Measurements from ENCODE around the gene DNASE1L1.
"Not testable (repeated sequence)": the region's sequence is repeated elsewhere in the genome, so short reads cannot be mapped to it uniquely, and the experiment has no call there.

Gene DNASE1L1

DNA sequence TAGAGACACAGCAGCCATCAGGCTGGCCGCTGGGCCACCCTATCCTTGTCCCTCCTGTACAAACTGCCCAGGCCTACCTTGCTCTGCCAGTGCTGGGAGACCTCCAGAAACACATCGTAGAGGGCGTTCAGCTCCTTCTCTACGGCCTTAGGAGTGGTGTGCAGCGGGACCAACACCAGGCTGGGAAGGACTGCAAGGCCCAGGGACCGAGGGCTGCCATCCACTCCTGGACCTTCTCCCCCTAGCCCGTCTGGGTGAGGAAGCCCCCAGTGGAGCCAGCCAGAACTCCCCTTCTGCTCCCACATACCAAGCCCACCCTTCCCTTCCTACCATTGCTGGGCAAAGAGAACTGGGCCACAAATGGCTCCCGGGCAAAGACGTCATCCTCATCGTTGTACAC, 5.9 kb downstream of the DNASE1L1 start:
- DNase-seq, result no peak

DNA sequence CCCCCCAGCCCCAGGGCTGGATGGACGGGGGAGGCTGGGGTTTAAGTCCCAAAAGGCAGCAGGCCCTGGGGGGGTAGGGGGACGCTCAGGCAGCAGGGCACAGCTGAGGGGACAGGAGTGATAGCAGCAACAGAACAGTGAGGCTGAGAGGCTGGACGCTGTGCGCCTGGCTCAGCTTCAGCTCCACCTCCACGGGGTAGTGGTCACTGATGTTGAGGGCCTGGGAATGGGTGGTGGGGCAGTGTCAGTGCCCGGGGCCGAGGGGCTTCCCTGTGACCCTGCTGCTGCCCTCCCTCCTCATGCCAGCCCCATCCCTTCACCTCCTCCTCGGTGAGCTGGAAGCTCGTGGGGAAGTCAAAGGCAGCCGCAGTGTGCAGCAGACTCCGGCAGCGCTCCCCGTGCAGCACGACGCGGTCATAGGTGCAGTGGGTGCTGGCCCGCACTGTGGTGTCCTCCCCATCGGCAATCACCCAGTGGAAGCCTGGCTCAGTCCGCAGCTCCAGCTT, 6.4 kb downstream of the DNASE1L1 start:
- DNase-seq, result no peak

- DNase-seq, result no peak
Observed at GRCh38 chrX:154401918-154402621, 7.0 kb downstream of the DNASE1L1 start.

- peak; percentile 9 for DNase-seq
Observed at GRCh38 chrX:154401045-154401799, 7.8 kb downstream of the DNASE1L1 start.

DNA sequence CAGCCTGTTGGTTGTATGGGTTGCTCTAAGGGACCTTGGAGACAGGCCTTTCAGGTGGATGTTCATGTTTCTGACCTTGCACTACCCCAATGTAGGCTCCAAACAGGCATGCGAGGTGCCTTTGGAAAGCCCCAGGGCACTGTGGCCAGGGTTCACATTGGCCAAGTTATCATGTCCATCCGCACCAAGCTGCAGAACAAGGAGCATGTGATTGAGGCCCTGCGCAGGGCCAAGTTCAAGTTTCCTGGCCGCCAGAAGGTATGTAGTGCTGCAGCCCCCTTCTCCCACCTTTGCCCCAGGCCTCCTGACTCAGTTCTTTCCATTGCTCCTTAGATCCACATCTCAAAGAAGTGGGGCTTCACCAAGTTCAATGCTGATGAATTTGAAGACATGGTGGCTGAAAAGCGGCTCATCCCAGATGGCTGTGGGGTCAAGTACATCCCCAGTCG, 8.7 kb downstream of the DNASE1L1 start:
- DNase-seq, result not testable (repeated sequence)

GRCh38 chrX:154399527-154400368, 9.3 kb downstream of the DNASE1L1 start:
- DNase-seq, result no peak

GRCh38 chrX:154398668-154399526, 10.2 kb downstream of the DNASE1L1 start:
- peak; percentile 62 for DNase-seq

DNA sequence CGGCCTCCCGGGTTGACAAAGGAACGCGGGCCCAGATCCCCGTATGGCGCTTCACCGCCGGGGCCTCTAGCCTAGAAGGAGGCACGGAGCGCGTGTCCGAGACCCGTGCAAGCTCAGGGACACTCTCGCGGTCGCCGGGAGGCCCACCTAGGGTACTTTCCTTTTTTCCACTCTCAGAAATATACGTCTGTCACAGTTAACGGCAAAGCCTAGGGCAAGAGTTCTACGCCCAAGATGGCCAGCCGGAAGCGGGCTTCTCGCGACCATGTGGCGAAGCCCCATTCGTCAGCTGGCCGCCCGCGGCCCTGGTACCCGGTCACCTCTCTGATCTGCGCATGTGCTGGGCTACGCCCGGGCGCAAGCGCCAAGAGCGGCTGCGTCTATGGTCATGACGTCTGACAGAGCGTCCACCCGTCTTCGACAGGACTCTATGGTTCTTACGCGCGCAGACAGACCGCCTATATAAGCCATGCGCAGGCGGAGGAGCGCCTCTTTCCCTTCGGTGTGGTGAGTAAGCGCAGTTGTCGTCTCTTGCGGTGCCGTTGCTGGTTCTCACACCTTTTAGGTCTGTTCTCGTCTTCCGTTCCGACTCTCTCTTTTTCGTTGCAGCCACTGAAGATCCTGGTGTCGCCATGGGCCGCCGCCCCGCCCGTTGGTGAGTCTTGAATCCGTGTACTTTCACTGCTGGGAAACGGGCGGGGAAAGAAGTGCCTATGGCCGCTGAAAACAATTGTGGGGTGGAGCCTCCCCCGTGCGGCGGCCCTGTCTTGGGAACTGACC, 11.0 kb downstream of the DNASE1L1 start, which contains the start of gene RPL10:
RPL10 (plus strand) TSS at position 490 of the 780 bp plus-strand sequence; CDS start at position 633, 143 bp downstream.
- DNase-seq, result peak; percentile 92

- peak; percentile 69 for DNase-seq
Observed at GRCh38 chrX:154396973-154397887, 11.8 kb downstream of the DNASE1L1 start.

GRCh38 chrX:154396363-154396762, 12.7 kb downstream of the DNASE1L1 start:
- not testable (repeated sequence) for DNase-seq

- DNase-seq, result not testable (repeated sequence)
Observed at GRCh38 chrX:154389812-154390747, 19.0 kb downstream of the DNASE1L1 start.

GRCh38 chrX:154388649-154389048, 20.4 kb downstream of the DNASE1L1 start:
- DNase-seq, result not testable (repeated sequence)

- DNase-seq, result not testable (repeated sequence)
Observed at GRCh38 chrX:154388094-154388493, 21.0 kb downstream of the DNASE1L1 start.

DNA sequence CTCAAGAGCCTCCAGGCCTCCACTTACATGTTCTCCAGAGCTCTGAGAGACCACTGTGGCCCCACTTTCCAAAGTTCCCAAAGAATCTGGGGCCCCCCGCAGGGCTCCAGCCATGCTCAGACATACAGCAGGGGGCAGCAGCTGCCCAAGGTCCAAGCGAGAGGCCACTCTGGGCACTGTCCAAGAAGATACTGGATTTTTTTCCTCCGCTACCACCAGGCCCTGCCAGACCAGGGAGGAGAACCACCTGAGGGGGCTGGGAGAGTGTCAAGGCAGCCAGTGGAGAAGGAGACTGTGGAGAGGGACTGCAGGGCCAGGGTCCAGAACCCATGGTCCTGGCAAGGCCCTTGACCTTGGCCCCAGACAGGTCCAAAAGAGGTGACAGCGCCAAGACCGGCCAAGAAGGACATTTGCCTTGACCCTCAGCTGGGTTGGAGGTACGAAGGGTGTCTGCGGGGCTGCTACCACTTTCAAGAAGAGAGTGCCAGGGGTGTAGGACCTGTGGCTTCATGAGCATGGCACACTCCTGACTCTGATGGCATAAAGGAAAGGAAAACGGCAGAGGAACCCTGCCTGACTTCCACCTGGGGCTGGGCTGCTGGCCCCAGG, 24.7 kb downstream of the DNASE1L1 start:
- DNase-seq, result no peak

GRCh38 chrX:154383359-154384283, 25.4 kb downstream of the DNASE1L1 start:
- no peak for DNase-seq

- no peak for DNase-seq
Observed at GRCh38 chrX:154382483-154383069, 26.5 kb downstream of the DNASE1L1 start.

GRCh38 chrX:154381271-154381670, 27.8 kb downstream of the DNASE1L1 start:
- no peak for DNase-seq

All from NCI-H226 (cell line).